Measurements from ENCODE around the gene CRISPLD2.

The CRISPLD2 gene

DNA sequence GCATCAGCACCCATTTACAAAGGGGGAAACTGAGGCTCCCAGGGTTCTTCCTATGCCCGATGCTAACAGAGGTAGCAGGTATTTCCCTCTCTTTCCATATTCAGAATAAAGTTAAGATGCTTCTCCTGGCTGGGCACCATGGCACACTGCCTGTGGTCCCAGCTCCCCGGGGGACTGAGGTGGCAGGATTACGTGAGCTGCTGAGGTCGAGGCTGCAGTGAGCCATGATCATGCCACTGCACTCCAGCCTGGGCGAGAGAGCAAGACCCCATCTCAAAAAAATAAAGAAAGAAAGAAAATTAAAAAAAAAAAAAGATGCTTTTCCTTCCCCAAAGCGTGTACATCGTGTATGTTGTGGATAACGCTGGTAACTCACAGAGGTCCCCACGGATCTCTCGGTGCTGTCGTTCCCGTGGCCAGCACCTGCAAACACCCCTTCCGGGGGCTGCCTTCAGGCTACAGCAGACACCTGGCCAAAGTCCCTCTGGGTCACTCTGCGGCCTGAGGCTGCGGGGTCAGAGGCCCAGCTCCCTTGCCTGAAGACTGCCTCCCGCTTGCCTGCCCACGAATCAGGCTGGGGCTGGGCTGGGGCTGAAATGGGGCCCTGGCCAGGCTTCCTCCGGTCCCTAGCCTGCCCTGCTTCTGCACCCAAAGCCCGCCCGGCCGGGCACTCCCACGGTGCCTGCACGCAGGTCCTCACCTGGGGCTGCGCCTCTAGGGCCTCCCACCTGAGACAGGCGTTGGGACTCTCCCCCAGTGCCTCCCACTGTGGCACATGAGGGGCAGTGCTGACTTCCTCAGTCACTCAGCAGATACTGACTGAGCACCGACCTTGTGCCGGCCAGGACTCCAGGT, 128.4 kb downstream of the CRISPLD2 start:
- H3K27me3 ChIP-seq (ENCODE audit: low read depth, low read length): peaks cover 10% of the 10 kb centered on the region; the same call in 1 of the 2 replicates
- no peak overlapping the region for H3K9ac ChIP-seq (ENCODE audit: low read length)
- no peak overlapping the region for H2AFZ ChIP-seq (ENCODE audit: low read depth, low read length)
- H3K27ac ChIP-seq (ENCODE audit: low read length): no peak overlapping the region
- no peaks in the 10 kb centered on the region for H3K79me2 ChIP-seq (ENCODE audit: low read length)
- no peaks in the 10 kb centered on the region for H3K4me1 ChIP-seq (ENCODE audit: low read length)
- no peaks in the 10 kb centered on the region for H4K20me1 ChIP-seq (ENCODE audit: insufficient read depth, low read length)
- H3K4me3 ChIP-seq (ENCODE audit: low read length): no peak overlapping the region
- no peak overlapping the region for H3K4me2 ChIP-seq (ENCODE audit: low read length)
- no peaks in the 10 kb centered on the region for H3K36me3 ChIP-seq (replicated peaks; ENCODE audit: low read depth, low read length)
- no peak for TF ChIP-seq EZH2phosphoT487 (IDR thresholded peaks at IDR 0.05; ENCODE audit: low read depth)
- TF ChIP-seq, protein P1, sequence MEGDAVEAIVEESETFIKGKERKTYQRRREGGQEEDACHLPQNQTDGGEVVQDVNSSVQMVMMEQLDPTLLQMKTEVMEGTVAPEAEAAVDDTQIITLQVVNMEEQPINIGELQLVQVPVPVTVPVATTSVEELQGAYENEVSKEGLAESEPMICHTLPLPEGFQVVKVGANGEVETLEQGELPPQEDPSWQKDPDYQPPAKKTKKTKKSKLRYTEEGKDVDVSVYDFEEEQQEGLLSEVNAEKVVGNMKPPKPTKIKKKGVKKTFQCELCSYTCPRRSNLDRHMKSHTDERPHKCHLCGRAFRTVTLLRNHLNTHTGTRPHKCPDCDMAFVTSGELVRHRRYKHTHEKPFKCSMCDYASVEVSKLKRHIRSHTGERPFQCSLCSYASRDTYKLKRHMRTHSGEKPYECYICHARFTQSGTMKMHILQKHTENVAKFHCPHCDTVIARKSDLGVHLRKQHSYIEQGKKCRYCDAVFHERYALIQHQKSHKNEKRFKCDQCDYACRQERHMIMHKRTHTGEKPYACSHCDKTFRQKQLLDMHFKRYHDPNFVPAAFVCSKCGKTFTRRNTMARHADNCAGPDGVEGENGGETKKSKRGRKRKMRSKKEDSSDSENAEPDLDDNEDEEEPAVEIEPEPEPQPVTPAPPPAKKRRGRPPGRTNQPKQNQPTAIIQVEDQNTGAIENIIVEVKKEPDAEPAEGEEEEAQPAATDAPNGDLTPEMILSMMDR (IDR thresholded peaks at IDR 0.05; ENCODE audit: low read depth, low read length): no peak
- no peaks in the 10 kb centered on the region for H3K9me3 ChIP-seq (ENCODE audit: insufficient read depth, low read length)

DNA sequence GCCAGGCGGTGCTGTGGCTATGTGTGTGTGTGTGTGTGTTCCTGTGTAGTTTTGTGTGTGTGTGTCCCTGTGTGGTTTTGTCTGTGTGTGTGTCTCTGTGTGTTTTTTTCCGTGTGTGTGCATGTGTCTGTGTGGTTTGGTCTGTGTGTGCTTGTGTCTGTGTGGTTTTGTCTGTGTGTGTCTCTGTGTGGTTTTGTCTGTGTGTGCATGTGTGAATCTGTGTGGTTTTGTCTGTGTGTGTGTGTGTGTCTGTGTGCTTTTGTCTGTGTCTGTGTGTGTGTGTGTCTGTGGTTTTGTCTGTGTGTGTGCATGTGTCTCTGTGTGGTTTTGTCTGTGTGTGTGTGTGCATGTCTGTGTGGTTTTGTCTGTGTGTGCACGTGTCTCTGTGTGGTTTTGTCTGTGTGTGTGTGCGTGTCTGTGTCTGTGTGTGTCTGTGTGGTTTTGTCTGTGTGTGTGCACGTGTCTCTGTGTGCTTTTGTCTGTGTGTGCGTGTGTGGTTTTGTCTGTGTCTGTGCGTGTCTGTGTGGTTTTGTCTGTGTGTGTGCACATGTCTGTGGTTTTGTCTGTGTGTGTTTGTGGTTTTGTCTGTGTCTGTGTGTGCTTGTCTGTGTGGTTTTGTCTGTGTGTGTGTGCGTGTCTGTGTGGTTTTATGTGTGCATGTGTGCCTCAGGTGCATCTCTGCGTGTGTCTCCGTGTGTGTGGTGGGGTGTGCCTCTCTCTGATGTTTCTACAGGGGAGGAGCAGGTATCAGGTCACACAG, 129.2 kb downstream of the CRISPLD2 start:
- H3K4me3 ChIP-seq (ENCODE audit: low read length): no peak overlapping the region
- no peak for TF ChIP-seq EZH2phosphoT487 (IDR thresholded peaks at IDR 0.05; ENCODE audit: low read depth)
- TF ChIP-seq, protein P1 (IDR thresholded peaks at IDR 0.05; ENCODE audit: low read depth, low read length): no peak
- no peak overlapping the region for H3K9ac ChIP-seq (ENCODE audit: low read length)
- no peak overlapping the region for H3K27ac ChIP-seq (ENCODE audit: low read length)
- no peak overlapping the region for H2AFZ ChIP-seq (ENCODE audit: low read depth, low read length)
- no peaks in the 10 kb centered on the region for H4K20me1 ChIP-seq (ENCODE audit: insufficient read depth, low read length)
- H3K4me1 ChIP-seq (ENCODE audit: low read length): no peaks in the 10 kb centered on the region
- H3K79me2 ChIP-seq (ENCODE audit: low read length): no peaks in the 10 kb centered on the region
- H3K36me3 ChIP-seq (replicated peaks; ENCODE audit: low read depth, low read length): no peaks in the 10 kb centered on the region
- peaks cover 10% of the 10 kb centered on the region; the same call in 1 of the 2 replicates for H3K27me3 ChIP-seq (ENCODE audit: low read depth, low read length)
- H3K4me2 ChIP-seq (ENCODE audit: low read length): no peak overlapping the region
- H3K9me3 ChIP-seq (ENCODE audit: insufficient read depth, low read length): no peaks in the 10 kb centered on the region

DNA sequence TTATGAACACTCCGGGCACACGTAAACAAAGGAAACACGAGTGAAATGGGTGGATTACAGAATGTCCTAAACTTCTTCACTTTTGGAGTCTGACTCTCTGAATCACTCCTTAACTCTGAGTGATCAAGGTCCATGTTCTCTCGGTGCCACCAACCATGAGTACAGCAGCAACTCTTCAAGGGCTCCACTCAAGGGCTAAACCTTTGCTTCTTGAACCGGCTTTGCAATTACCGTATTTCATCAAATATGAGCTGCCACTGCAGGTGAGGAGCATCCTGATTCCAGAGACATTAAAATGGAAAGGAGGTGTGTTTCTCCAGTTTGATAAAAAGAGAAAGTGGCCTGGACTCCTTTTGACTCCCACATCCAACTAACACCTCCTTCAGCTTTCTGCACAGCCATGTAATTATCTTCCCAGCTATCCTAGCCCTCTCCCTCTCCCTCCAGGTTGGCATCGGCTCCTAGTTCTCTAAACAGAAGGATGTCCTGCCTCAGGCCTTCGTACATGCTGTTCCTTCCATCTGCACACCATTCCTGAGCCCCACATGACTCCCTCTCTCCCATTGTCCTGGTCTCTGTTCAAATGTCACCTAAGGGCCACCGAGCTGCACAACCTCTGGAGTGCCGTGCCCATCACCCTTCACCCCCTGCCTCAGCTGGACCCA, 130.1 kb downstream of the CRISPLD2 start:
- Histone ChIP-seq H3K4me1 (ENCODE audit: low read length) (no peaks in the 10 kb centered on the region), H2AFZ (ENCODE audit: low read depth, low read length) (no peak overlapping the region), H3K27me3 (ENCODE audit: low read depth, low read length) (peaks cover 3% of the 10 kb centered on the region; the same call in 1 of the 2 replicates), H3K9ac (ENCODE audit: low read length) (no peak overlapping the region), H3K27ac (ENCODE audit: low read length) (no peak overlapping the region), H3K9me3 (ENCODE audit: insufficient read depth, low read length) (no peaks in the 10 kb centered on the region), H3K36me3 (replicated peaks; ENCODE audit: low read depth, low read length) (no peaks in the 10 kb centered on the region), H3K4me3 (ENCODE audit: low read length) (no peak overlapping the region), H4K20me1 (ENCODE audit: insufficient read depth, low read length) (no peaks in the 10 kb centered on the region), H3K4me2 (ENCODE audit: low read length) (no peak overlapping the region), H3K79me2 (ENCODE audit: low read length) (no peaks in the 10 kb centered on the region)
- TF ChIP-seq, protein P1 (IDR thresholded peaks at IDR 0.05; ENCODE audit: low read depth, low read length): no peak
- no peak for TF ChIP-seq EZH2phosphoT487 (IDR thresholded peaks at IDR 0.05; ENCODE audit: low read depth)

All from OCI-LY3 (cell line).